Breast epithelium (tissue), 3 donors: Measurements from ENCODE around the gene DQX1.

Source experiments
- CTCF ChIP-seq, 3 donors: fragments of 450-650 bp; IDR thresholded peaks; one replicate each; pipeline ENCODE4 v1.5.1; 2016 to 2017; ENCODE audit warnings: antibody characterized with exemption in 3 of 3, mild to moderate bottlenecking in 3 of 3, moderate library complexity in 3 of 3
- POLR2A ChIP-seq: fragments of 450-650 bp; IDR thresholded peaks from one replicate; pipeline ENCODE4 v1.6.1; 2016; ENCODE audit warnings: antibody characterized with exemption, mild to moderate bottlenecking, moderate library complexity
- POLR2AphosphoS5 ChIP-seq, 3 donors: sonication (generic); formaldehyde crosslinking; IDR thresholded peaks; one replicate each; pipeline ENCODE4 v1.6.1; 2017; ENCODE audit warnings: antibody characterized with exemption in 3 of 3

- TF ChIP-seq POLR2AphosphoS5 (IDR thresholded peaks at IDR 0.05) (no peak), CTCF (IDR thresholded peaks at IDR 0.05) (no peak), POLR2A (no peak)
Observed at GRCh38 chr2:74566754-74567085, 40.7 kb upstream of the DQX1 start.
